ENCODE data around the gene THSD4. TPM values are rescaled to one million over a fixed set of nuclear protein-coding genes. Genes with fewer than 3 reads are reported as not detected.

Gene THSD4
- total and polyA plus RNA-seq, 2 of the 8 experiments (the other 6 are each of a cell fraction or from before 2014, with no cell fraction given): 2.5 to 6.2 TPM

DNA sequence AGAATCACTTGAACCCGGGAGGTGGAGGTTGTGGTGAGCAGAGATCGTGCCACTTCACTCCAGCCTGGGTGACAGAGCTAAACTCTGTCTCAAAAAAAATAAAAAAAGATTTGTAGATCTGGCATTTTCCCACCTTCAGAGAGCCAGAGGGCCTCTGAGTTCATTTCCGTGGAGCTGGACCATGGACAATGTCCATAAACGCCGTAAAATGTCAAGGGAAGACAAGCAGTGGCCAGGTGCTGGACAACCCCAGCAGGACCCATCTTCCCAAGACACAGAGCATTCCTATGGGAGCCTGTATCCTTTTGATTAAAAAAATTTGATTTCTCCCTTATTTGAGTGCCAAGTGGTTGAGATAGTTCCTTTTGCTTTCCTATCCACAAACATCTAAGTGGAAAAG lies 627.7 kb downstream of the THSD4 start:
- Histone ChIP-seq H3K4ac (replicated peaks; ENCODE audit: insufficient read length, low read depth, low read length) (no peak overlapping the region), H3K36me3 (ENCODE audit: control insufficient read depth in 2 of 4, insufficient read depth in 4 of 4, low read length in 3 of 4) (no peaks in the 10 kb centered on the region), H3K14ac (ENCODE audit: insufficient read length) (no peak overlapping the region), H3K27me3 (replicated peaks in 1 of 4; ENCODE audit: control insufficient read depth in 3 of 4, extremely low read depth in 1 of 4, insufficient read depth in 3 of 4, low read length in 3 of 4) (no peaks in the 10 kb centered on the region), H3K27ac (ENCODE audit: low read depth, low read length) (no peak overlapping the region), H4K91ac (replicated peaks; ENCODE audit: insufficient read length, low read length) (no peak overlapping the region), H3K18ac (ENCODE audit: extremely low read depth, low read length) (no peak overlapping the region), H2BK120ac (replicated peaks; ENCODE audit: low read depth, low read length) (no peak overlapping the region), H2BK12ac (ENCODE audit: low read depth, low read length) (no peak overlapping the region), H2BK5ac (ENCODE audit: low read depth, low read length) (no peak overlapping the region), H4K20me1 (replicated peaks in 1 of 2; ENCODE audit: control insufficient read depth in 1 of 2, insufficient read depth in 2 of 2, low read length in 2 of 2) (peaks cover 0 to 3% of the 10 kb centered on the region in 2 experiments), H3K4me2 (ENCODE audit: insufficient read depth in 1 of 2, low read depth in 2 of 2, low read length in 2 of 2) (no peak overlapping the region), H3K4me1 (replicated peaks in 1 of 4; ENCODE audit: control insufficient read depth in 3 of 4, insufficient read depth in 4 of 4, low read length in 3 of 4) (no peaks in the 10 kb centered on the region), H4K5ac (ENCODE audit: insufficient read length, low read depth, low read length) (no peak overlapping the region), H4K8ac (ENCODE audit: extremely low read depth, insufficient read depth, low read length) (no peak overlapping the region), H3K23me2 (ENCODE audit: low read depth, low read length) (no peaks in the 10 kb centered on the region), H3K79me1 (ENCODE audit: low read depth, low read length) (no peaks in the 10 kb centered on the region), H3K4me3 (ENCODE audit: extremely low read depth in 1 of 4, insufficient read depth in 2 of 4, low read depth in 3 of 4, low read length in 4 of 4) (no peak overlapping the region), H3K9ac (replicated peaks in 1 of 4; ENCODE audit: extremely low read depth in 1 of 4, low read depth in 3 of 4, low read length in 3 of 4) (no peak overlapping the region), H2AFZ (ENCODE audit: low read length) (no peak overlapping the region), H3K79me2 (ENCODE audit: control insufficient read depth in 1 of 2, insufficient read depth in 2 of 2, low read length in 2 of 2) (no peaks in the 10 kb centered on the region), H3K23ac (ENCODE audit: insufficient read length) (no peak overlapping the region), H3K9me3 (ENCODE audit: insufficient read depth in 2 of 2, low read depth in 1 of 2, low read length in 1 of 2) (no peaks in the 10 kb centered on the region), H2BK20ac (ENCODE audit: low read length) (no peak overlapping the region), H2AK5ac (ENCODE audit: low read depth, low read length) (no peak overlapping the region), H3K56ac (replicated peaks; ENCODE audit: insufficient read length, low read depth, low read length) (no peak overlapping the region), H2BK15ac (ENCODE audit: low read length) (no peak overlapping the region)
- DNase-seq (ENCODE audit: low read depth in 1 of 2, low spot score in 2 of 2) (no peak), FAIRE-seq (no peak)
- ChIA-PET POLR2A (ENCODE audit: partially characterized antibody) (no interaction called here), CTCF (ENCODE audit: partially characterized antibody) (interaction anchor here (0.6 to 3.3 kb wide), 33 partner anchors 10 to 943 kb away, joined by 3 to 47 read pairs (median 5); no protein-coding TSS in a partner anchor)
- WGBS, 2 experiments (ENCODE audit: extremely low coverage in 1 of 2, insufficient coverage in 1 of 2, insufficient read length in 1 of 2, insufficient replicate concordance in 2 of 2, low coverage in 1 of 2, low lambda C conversion rate in 2 of 2, missing lambda C conversion rate in 1 of 2): 92% methylated on average over 5 of the region's 5 CpGs; no CpG with 5 or more reads in 1 of the 2 experiments
- no peak for TF ChIP-seq NRF1 (IDR thresholded peaks at IDR 0.05; ENCODE audit: low read depth, low read length)
- TF ChIP-seq ASH2L (IDR thresholded peaks at IDR 0.05; ENCODE audit: low read length): no peak
- no peak for TF ChIP-seq CEBPB (IDR thresholded peaks at IDR 0.05; ENCODE audit: low read depth, low read length)
- TF ChIP-seq POU5F1 (IDR thresholded peaks at IDR 0.05; ENCODE audit: low read depth, low read length): no peak
- TF ChIP-seq SIX5 (IDR thresholded peaks at IDR 0.05; ENCODE audit: low read depth, low read length): no peak
- TF ChIP-seq RXRA (IDR thresholded peaks at IDR 0.05; ENCODE audit: insufficient read depth, low read depth, low read length): no peak
- no peak for TF ChIP-seq RFX5 (IDR thresholded peaks at IDR 0.05; ENCODE audit: borderline replicate concordance, low read depth, low read length)
- TF ChIP-seq SP4 (IDR thresholded peaks at IDR 0.05; ENCODE audit: low read length): no peak
- no peak for TF ChIP-seq TEAD4 (IDR thresholded peaks at IDR 0.05; ENCODE audit: low read depth, low read length)
- TF ChIP-seq, protein P1, sequence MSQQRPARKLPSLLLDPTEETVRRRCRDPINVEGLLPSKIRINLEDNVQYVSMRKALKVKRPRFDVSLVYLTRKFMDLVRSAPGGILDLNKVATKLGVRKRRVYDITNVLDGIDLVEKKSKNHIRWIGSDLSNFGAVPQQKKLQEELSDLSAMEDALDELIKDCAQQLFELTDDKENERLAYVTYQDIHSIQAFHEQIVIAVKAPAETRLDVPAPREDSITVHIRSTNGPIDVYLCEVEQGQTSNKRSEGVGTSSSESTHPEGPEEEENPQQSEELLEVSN (IDR thresholded peaks at IDR 0.05): no peak
- TF ChIP-seq SUZ12 (IDR thresholded peaks at IDR 0.05; ENCODE audit: low read length): no peak
- TF ChIP-seq CHD1 (IDR thresholded peaks at IDR 0.05; ENCODE audit: low read depth, low read length): no peak
- TF ChIP-seq KDM4A (IDR thresholded peaks at IDR 0.05; ENCODE audit: low read depth, low read length, severe bottlenecking): no peak
- TF ChIP-seq KDM1A (IDR thresholded peaks at IDR 0.05; ENCODE audit: borderline replicate concordance, low read length): no peak

Data from H1 (cell line).